ENCODE measurements around the gene SFXN4. TPM values are rescaled to one million over a fixed set of nuclear protein-coding genes. Genes with fewer than 3 reads are reported as not detected.

The SFXN4 gene
- total and polyA plus RNA-seq, 2 of the 13 experiments (the other 11 are each of a cell fraction or from before 2014, with no cell fraction given), result 47.7 to 64.9 TPM

GRCh38 chr10:119113751-119114732 lies 51.5 kb downstream of the SFXN4 start (continued):
- TF ChIP-seq ZNF24 (IDR thresholded peaks at IDR 0.05), result 0 out of 2 replicates have a peak, but pooled peaks have one; percentile 56
- TF ChIP-seq TFAP4 (IDR thresholded peaks at IDR 0.05; ENCODE audit: borderline replicate concordance, low read depth), result peak; percentile 16; the same call in 1 of the 2 replicates
- no peak for TF ChIP-seq NFE2 (CRISPR knock-in tag; IDR thresholded peaks at IDR 0.05)
- TF ChIP-seq FOXO4 (CRISPR knock-in tag; conservative IDR thresholded peaks at IDR 0.05), result no peak
- peak; percentile 17; the same call in 1 of the 2 replicates for TF ChIP-seq ZNF232 (CRISPR knock-in tag; IDR thresholded peaks at IDR 0.05; ENCODE audit: borderline replicate concordance)
- peak; percentile 94 for TF ChIP-seq ZBTB43 (CRISPR knock-in tag; conservative IDR thresholded peaks at IDR 0.05)
- no peak for TF ChIP-seq HCFC1 (IDR thresholded peaks at IDR 0.05; ENCODE audit: low read depth, low read length)
- peak; percentile 25; the same call in 1 of the 2 replicates for TF ChIP-seq BHLHE40 (IDR thresholded peaks at IDR 0.05; ENCODE audit: low read length)
- TF ChIP-seq ELF4 (CRISPR knock-in tag; IDR thresholded peaks at IDR 0.05; ENCODE audit: borderline replicate concordance), result peak; percentile 72; the same call in 1 of the 2 replicates
- TF ChIP-seq ZNF432 (CRISPR knock-in tag; IDR thresholded peaks at IDR 0.05; ENCODE audit: borderline replicate concordance), result no peak
- TF ChIP-seq FOXK2 (IDR thresholded peaks at IDR 0.05), result no peak
- TF ChIP-seq SMAD3 (CRISPR knock-in tag; IDR thresholded peaks at IDR 0.05), result peak; percentile 89; the same call in 1 of the 2 replicates
- peak; percentile 80 for TF ChIP-seq TARDBP (CRISPR knock-in tag; IDR thresholded peaks at IDR 0.05)
- no peak for TF ChIP-seq NFE2L1 (CRISPR knock-in tag; IDR thresholded peaks at IDR 0.05; ENCODE audit: borderline replicate concordance)
- TF ChIP-seq SALL2 (CRISPR knock-in tag; IDR thresholded peaks at IDR 0.05), result peak; percentile 52; the same call in 1 of the 2 replicates
- peak; percentile 88 for TF ChIP-seq FOXA3 (CRISPR knock-in tag; IDR thresholded peaks at IDR 0.05)
- no peak for TF ChIP-seq RBM22 (optimal IDR thresholded peaks at IDR 0.05; ENCODE audit: low read length)
- no peak for TF ChIP-seq ATRX (CRISPR knock-in tag; IDR thresholded peaks at IDR 0.05; ENCODE audit: borderline replicate concordance)
- TF ChIP-seq KLF11 (CRISPR knock-in tag; IDR thresholded peaks at IDR 0.05), result no peak
- no peak for TF ChIP-seq ZXDC (CRISPR knock-in tag; IDR thresholded peaks at IDR 0.05)
